Adrenal gland (tissue), 5 donors: Measurements from ENCODE around the gene SLC19A1.

Experiments
- POLR2A ChIP-seq, 2 donors: fragments of 450-650 bp; IDR thresholded peaks; one replicate each; pipeline ENCODE4 v1.6.1; 2017; ENCODE audit warnings: antibody characterized with exemption in 2 of 2, mild to moderate bottlenecking in 2 of 2, moderate library complexity in 1 of 2
- TF ChIP-seq, protein P1 (sequence below), 6 experiments: fragments of 450-650 bp in 4 of 6; fragments of 200-600 bp in 2 of 6; sonication (generic) in 1 of 6; IDR thresholded peaks; 1 replicate in 5 of 6; 2 replicates in 1 of 6; pipeline versions ENCODE4 v1.5.1 to v1.8.0; 2016 to 2021; ENCODE audit warnings: antibody characterized with exemption in 6 of 6, mild to moderate bottlenecking in 2 of 6, moderate library complexity in 1 of 6
- donor health status: DM: no; HTN: no; CAD: no.

DNA sequence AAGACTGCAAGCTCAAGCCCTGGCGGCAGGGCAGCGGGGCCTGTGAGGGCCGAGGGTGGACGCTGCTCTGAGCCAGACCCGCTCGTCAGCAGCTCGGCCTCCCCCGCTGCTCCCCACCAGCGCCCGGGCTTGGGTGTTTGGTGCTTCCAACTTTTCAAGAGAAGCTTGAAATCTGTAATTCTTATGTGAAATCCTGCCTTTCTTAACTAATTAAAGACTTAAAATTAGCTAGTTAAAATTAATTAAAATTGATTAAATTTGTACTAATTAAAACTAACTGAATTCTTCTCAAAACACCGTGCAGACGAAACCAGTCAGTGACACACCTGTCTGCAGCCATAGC lies 14.0 kb upstream of the SLC19A1 start:
- TF ChIP-seq, protein P1, sequence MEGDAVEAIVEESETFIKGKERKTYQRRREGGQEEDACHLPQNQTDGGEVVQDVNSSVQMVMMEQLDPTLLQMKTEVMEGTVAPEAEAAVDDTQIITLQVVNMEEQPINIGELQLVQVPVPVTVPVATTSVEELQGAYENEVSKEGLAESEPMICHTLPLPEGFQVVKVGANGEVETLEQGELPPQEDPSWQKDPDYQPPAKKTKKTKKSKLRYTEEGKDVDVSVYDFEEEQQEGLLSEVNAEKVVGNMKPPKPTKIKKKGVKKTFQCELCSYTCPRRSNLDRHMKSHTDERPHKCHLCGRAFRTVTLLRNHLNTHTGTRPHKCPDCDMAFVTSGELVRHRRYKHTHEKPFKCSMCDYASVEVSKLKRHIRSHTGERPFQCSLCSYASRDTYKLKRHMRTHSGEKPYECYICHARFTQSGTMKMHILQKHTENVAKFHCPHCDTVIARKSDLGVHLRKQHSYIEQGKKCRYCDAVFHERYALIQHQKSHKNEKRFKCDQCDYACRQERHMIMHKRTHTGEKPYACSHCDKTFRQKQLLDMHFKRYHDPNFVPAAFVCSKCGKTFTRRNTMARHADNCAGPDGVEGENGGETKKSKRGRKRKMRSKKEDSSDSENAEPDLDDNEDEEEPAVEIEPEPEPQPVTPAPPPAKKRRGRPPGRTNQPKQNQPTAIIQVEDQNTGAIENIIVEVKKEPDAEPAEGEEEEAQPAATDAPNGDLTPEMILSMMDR (IDR thresholded peaks at IDR 0.05) = peak in 2 of 6 experiments; percentile 6 to 41
- TF ChIP-seq POLR2A (IDR thresholded peaks at IDR 0.05) = no peak
